Activated CD4-positive, alpha-beta T cell treated with anti-CD3 and anti-CD28 coated beads, Interleukin-2, amount 50 U/mL, for 4 hours (primary cell): ENCODE results near the gene ZNF691.
"Not testable (repeated sequence)": the region's sequence is repeated elsewhere in the genome, so short reads cannot be mapped to it uniquely, and the experiment has no call there.

Experiments
- DNase-seq, 2 experiments: peaks; one replicate each; pipeline ENCODE4 v3.0.0-alpha.2; 2020

Gene ZNF691

DNA sequence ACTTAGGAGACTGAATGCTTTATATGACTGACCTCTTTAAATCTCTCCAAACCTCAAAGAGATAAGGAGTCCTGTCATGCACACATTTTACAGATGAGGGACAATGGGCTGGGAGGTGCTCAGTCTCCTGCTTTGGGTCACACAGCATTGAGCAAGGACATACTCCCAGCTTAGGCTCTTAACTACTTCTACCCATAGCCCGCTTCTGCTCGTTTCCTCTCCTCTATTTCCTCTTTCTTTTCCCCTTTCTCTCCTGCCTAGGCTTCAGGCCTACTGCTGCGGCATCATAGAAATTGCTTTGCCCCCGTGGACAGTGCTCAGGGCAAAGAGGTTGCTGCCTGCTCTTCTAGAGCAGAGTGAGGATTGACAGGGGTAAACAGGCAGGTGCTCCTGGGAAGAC, 12.4 kb upstream of the ZNF691 start:
- no peak for DNase-seq

DNA sequence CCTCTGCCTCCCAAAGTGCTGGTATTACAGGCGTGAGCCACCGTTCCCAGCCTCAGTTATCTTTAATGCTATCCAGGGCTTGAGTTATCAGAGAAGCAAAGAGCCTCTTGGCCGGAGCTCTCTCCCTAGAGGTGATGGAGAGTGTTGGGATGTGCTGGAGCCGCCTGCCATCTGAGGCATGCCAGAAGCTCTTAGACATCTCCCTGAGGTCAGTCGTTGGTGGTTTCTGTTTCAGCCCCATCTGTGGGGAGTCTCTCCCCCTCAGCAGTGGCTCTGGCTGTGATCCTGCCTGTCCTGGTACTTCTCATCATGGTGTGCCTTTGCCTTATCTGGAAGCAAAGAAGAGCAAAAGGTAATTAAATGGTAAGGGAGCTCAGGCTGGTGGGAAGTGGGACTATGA, 11.6 kb upstream of the ZNF691 start:
- DNase-seq = no peak

- DNase-seq = no peak
These were observed 11.0 kb upstream of the ZNF691 start for GRCh38 chr1:42835422-42835821.

DNA sequence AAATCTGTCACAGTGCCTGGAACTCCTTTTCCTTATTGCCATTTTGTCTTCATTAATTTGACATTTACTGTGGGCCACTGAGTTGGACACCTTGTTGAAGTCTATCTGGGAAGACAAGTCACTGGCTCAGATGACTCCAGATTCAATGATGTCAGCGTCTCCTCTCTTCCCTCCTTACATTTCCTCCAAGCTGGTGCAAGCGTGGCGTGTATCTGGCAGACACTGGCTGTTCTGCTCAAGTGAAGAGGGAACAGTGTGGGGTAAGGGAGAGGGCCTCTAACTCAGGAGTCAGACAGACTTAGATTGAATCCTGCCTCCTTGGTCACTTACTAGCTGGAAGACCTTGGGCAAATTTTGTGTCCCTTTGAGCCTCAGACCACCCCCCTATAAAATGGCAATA, 8.7 kb upstream of the ZNF691 start:
- DNase-seq = no peak

DNA sequence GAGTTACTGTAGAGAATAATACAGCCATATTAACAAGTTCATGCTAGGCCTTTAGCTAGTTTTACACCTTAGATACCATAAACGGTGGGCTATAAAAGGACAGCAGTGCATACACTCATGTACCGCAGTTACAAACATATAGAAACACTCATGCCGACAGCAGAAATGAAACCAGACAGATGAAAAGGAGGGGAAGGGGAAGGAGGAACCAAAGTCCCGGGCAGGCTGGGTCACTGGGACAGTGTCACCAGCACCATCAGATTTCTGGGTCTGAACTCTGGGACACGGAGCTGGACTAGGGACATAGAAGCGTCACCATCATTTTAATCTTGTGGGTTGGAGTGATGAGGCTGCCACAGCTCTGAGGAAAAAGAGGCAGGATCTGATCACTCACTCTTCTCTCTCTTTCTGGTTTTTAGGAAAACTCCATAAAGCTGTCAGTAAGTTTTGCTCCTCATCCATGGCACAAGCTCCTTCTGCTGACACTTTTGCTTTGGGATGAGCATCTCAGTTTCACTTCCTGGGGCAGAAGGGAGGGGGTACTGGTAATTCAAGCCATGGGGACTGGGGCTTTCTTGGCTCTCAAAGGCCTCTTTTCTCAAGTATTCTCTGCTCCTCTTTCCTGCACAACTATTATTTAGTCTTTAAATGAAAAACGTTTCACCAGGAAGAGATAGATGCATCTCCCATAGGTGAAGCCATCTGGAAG, 7.8 kb upstream of the ZNF691 start:
- no peak for DNase-seq

- no peak for DNase-seq
These were observed 5.4 kb upstream of the ZNF691 start for GRCh38 chr1:42841010-42841409.

- DNase-seq = no peak
These were observed 4.8 kb upstream of the ZNF691 start for GRCh38 chr1:42841440-42842147.

GRCh38 chr1:42844592-42845140, 1.7 kb upstream of the ZNF691 start:
- DNase-seq = no peak

DNA sequence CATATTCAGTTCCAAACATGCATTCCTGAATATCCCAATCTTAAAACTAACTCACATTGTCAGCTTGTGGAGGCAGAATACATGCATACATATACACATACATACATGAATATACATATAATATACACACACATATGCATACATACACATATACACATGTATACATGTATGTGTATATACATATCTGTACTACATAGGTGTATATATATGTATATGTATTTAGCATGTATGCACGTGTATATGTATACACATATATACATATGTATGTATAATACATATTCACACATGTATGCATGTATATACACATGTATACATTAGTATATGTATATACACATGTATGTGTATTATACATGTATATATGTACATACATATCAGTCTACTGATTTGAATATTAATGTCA, 1.2 kb upstream of the ZNF691 start:
- no peak for DNase-seq

GRCh38 chr1:42845866-42846256, 552 bp upstream of the ZNF691 start:
- DNase-seq = no peak

DNA sequence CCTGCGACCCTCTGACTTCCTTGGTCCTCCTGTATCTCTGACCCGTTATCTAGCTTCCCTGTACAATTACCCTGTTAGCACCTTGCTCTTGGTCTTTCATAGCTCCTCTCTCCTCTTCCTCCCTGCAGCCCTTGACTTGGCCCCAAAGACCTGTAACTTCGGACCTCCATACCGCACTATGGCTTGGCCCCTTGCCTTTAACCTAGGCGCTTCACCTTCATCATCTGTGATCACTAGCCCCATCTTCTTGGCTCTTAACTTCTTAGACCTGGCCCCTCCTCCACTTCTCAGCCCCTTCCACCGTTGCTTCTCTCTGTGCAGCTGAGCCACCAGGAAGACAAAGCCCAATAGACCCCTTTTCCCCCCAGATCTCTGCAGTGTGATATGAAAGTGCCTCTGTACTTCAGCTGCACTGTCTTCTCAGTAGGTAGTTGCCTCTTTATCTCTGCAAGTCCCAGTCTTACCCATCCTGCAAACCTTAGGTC, 740 bp downstream of the ZNF691 start:
- no peak for DNase-seq

DNA sequence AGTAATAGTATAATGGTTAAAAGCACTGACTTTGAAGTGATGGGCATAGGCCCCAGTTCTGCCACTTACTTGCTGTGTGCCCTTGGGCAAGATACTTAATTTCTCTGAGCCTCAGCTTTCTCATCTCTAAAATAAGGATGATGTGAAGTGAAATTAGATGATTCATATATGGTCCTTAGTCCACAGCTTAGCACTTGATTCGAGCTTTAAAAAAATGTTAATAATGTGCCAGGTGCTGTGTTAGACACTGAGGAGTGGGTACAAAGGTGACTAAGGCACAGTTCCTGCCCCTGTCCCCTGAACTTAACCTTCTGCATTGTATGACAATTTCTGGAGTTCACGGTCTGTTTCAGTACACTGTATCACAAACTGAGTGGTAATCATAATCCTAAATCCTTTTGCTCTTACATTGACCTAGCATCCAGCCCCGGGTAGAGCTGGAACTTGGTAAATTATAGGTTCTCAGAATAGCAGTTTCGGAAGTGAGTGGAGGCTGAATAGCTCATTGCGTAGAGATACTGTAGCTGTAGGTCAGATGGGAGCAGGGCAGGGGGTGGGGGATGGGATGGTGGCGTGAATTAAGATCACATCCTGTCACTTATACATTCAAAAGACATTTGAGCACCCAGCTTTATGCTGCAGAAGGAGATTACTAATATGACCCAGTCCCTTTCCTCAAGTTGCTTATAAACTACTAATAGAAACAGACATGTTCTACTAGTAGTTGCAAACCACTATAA, 1.5 kb downstream of the ZNF691 start:
- no peak for DNase-seq

DNA sequence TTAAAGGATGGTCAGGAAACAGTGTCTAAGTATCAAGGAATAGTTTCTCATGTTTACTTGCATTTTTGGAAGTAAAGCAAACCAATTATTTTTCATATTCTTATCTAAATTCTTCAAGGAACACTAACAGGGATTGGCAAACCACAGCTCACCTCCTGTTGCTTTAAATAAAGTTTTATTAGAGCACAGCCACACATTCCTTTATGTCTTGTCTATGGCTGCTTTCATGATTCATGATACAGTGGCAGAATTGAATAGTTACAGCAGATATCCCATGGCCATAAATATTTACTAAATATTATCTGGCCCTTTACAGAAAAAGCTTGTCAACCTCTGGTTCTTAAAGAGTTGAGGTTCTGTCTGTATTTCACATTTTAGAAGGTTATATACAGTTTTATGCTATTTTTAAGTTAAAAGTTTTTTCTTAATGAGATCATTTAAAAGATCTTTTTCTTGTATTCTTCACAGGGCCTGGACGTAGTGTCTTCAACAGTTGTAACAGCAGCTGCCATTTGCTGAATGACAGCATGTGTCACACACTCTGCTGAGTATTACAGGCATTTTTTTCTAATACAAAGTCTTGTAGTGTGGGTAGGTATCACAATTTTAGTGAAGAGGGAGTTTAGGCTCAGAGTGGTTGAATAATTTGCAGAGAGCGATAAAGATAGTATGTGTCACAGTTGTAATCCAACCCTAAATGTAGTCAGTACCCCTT, 2.6 kb downstream of the ZNF691 start:
- DNase-seq = no peak

DNA sequence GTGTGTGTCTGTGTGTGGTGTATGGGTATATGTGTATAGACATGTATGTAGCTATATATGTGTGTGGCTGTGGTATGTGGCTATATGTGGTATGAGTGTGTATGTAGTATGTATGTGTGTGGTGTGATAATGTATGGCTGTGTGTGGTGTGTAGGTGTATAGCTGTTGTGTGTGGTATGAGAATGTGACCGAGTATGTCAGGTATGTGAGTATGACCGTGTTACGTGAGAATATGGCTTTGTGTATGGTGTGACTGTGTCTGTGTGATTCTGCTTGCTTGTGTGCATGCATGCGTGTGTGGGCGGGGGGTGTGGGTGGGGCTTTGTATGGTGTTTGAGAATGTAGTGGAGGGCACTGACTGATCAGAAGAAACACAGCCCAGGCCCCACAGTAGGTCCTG, 3.5 kb downstream of the ZNF691 start:
- peak in 1 of 2 experiments; percentile 8 for DNase-seq

GRCh38 chr1:42851420-42851819, 5.0 kb downstream of the ZNF691 start:
- DNase-seq = no peak

DNA sequence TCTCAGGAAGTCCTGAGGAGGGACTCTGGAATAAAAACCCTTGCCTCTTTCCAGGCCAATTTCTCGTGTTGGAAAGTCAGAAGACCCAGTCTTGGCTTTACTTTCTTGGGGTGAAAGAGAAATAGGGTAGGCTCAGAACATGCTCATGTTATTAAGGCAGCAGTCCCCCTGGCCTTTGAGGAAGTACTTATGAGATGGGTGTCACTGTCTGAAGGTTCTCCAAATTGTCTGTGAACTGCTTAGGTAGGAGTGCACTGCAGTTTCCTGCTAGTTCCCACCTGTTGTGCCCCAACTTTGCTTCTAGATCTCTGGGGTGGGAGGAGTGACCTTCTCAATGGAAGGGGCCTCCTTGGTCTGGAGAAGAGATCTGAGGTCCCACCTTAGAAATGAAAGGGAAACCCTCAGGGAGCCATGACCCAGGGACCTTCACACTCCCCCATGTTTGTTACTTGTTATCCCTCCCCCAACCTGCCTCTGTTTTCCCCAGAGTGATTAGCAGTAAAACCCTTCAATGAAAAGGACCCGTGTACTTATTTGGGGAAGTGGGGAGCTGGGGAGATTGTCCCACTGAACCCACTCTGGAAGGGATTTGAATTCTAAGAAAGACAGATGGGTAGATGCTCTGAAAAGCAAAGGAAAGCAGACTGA, 5.7 kb downstream of the ZNF691 start:
- DNase-seq = no peak

- no peak for DNase-seq
These were observed 6.2 kb downstream of the ZNF691 start for GRCh38 chr1:42852608-42852980.

- DNase-seq = no peak
These were observed 6.9 kb downstream of the ZNF691 start for GRCh38 chr1:42853116-42853884.

DNA sequence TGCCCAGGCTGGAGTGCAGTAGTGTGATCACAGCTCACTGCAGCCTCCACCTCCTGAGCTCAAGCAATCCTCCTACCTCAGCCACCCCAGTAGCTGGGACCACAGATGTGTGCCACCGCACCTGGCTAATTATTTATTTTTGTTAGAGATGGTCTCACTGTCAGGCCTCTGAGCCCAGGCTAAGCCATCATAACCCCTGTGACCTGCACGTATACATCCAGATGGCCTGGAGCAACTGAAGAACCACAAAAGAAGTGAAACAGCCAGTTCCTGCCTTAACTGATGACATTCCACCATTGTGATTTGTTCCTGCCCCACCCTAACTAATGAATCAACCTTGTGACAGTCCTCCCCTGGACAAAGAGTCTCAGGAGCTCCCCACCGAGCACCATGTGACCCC, 10.1 kb downstream of the ZNF691 start:
- DNase-seq = not testable (repeated sequence)

DNA sequence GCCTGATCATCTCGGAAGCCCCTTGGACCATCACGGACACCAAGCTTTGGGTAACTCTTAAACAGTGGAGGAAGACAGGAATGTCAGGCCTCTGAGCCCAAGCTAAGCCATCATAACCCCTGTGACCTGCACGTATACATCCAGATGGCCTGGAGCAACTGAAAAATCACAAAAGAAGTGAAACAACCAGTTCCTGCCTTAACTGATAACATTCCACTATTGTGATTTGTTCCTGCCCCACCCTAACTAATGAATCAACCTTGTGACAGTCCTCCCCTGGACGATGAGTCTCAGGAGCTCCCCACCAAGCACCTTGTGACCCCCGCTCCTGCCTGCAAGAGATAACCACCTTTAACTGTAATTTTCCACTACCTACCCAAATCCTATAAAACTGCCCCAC, 13.0 kb downstream of the ZNF691 start:
- DNase-seq = not testable (repeated sequence)

GRCh38 chr1:42860339-42861013, 14.1 kb downstream of the ZNF691 start:
- DNase-seq = no peak
